H1 (cell line): ENCODE data around the gene JAKMIP3. TPM values are rescaled to one million over a fixed set of nuclear protein-coding genes. Genes with fewer than 3 reads are reported as not detected.
A peak's percentile ranks its signal among the peaks of the same experiment; 100 is the strongest.

Experiments
- CTCF ChIA-PET: fragments of 300-600 bp; sonication (Branson Sonifier 250); formaldehyde crosslinking; loops from one replicate; lab custom pipeline; 2021; ENCODE audit not compliant: partially characterized antibody; lab: Charles Lee
- POLR2A ChIA-PET: fragments of 300-600 bp; sonication (Branson Sonifier 250); formaldehyde crosslinking; loops from one replicate; lab custom pipeline; 2021; ENCODE audit warnings: inconsistent platforms; ENCODE audit not compliant: partially characterized antibody; lab: Charles Lee
- DNase-seq, 2 experiments: peaks; one replicate each; pipeline versions ENCODE4 v3.0.0 to v3.0.0-alpha.2; 2010 to 2022; ENCODE audit warnings: low spot score in 2 of 2, low read depth in 1 of 2, mixed read lengths in 1 of 2
- FAIRE-seq: peaks from 2 replicates; lab custom pipeline; 2011; peaks lifted over from hg19 to GRCh38; lab: Jason Lieb, UNC
- H2AFZ ChIP-seq: 2 replicates; pipeline ENCODE4 v1.8.1; 2012; ENCODE audit warnings: low read length, inconsistent platforms
- H2AK5ac ChIP-seq: 2 replicates; pipeline ENCODE4 v1.6.1; 2013; ENCODE audit warnings: low read depth, low read length
- H2BK120ac ChIP-seq: replicated peaks from 2 replicates; pipeline ENCODE3; 2013; ENCODE audit warnings: low read depth, low read length, inconsistent platforms
- H2BK12ac ChIP-seq: 2 replicates; pipeline ENCODE4 v1.6.1; 2013; ENCODE audit warnings: low read depth, low read length
- H2BK15ac ChIP-seq: 2 replicates; pipeline ENCODE4 v1.6.1; 2013; ENCODE audit warnings: low read length
- H2BK20ac ChIP-seq: 2 replicates; pipeline ENCODE4 v1.6.1; 2013; ENCODE audit warnings: low read length
- H2BK5ac ChIP-seq: 2 replicates; pipeline ENCODE4 v1.6.1; 2013; ENCODE audit warnings: low read depth, low read length
- H3K14ac ChIP-seq: 2 replicates; pipeline ENCODE4 v1.6.1; 2013; ENCODE audit warnings: inconsistent platforms; ENCODE audit not compliant: insufficient read length
- H3K18ac ChIP-seq: 2 replicates; pipeline ENCODE4 v1.6.1; 2013; ENCODE audit warnings: low read length; ENCODE audit errors: extremely low read depth
- H3K23ac ChIP-seq: 2 replicates; pipeline ENCODE4 v1.6.1; 2013; ENCODE audit warnings: inconsistent platforms; ENCODE audit not compliant: insufficient read length
- H3K23me2 ChIP-seq: 2 replicates; pipeline ENCODE4 v1.6.1; 2013; ENCODE audit warnings: low read depth, low read length
- H3K27ac ChIP-seq: 2 replicates; pipeline ENCODE4 v1.6.1; 2011; ENCODE audit warnings: low read depth, low read length, inconsistent platforms
- H3K27me3 ChIP-seq, 4 experiments: replicated peaks in 1 of 4; 1 replicate in 1 of 4; 2 replicates in 3 of 4; pipeline versions ENCODE4 v1.6.1 to v1.8.1; 2011 to 2013; ENCODE audit warnings: low read length in 3 of 4, mild to moderate bottlenecking in 3 of 4, inconsistent platforms in 2 of 4, mixed read lengths in 2 of 4, moderate library complexity in 1 of 4; ENCODE audit not compliant: control insufficient read depth in 3 of 4, insufficient read depth in 3 of 4; ENCODE audit errors: extremely low read depth in 1 of 4
- H3K36me3 ChIP-seq, 4 experiments: 2 replicates each; pipeline versions ENCODE4 v1.6.1 to v1.8.1; 2011 to 2013; ENCODE audit warnings: mild to moderate bottlenecking in 4 of 4, low read length in 3 of 4, moderate library complexity in 2 of 4, control low read depth in 1 of 4, inconsistent platforms in 1 of 4; ENCODE audit not compliant: insufficient read depth in 4 of 4, control insufficient read depth in 2 of 4
- H3K4ac ChIP-seq: replicated peaks from 2 replicates; pipeline ENCODE3; 2013; ENCODE audit warnings: low read length, low read depth, mixed read lengths, inconsistent platforms; ENCODE audit not compliant: insufficient read length
- H3K4me1 ChIP-seq, 4 experiments: replicated peaks in 1 of 4; 1 replicate in 1 of 4; 2 replicates in 3 of 4; pipeline versions ENCODE4 v1.6.1 to v1.8.1; 2011 to 2013; ENCODE audit warnings: low read length in 3 of 4, inconsistent platforms in 2 of 4, mixed read lengths in 1 of 4; ENCODE audit not compliant: insufficient read depth in 4 of 4, control insufficient read depth in 3 of 4
- H3K4me2 ChIP-seq, 2 experiments: 2 replicates each; pipeline versions ENCODE4 v1.6.1 to v1.8.1; 2011 to 2013; ENCODE audit warnings: low read depth in 2 of 2, low read length in 2 of 2, control low read depth in 1 of 2, inconsistent platforms in 1 of 2, mild to moderate bottlenecking in 1 of 2; ENCODE audit not compliant: insufficient read depth in 1 of 2
- H3K4me3 ChIP-seq, 4 experiments: fragments of 200-600, 300-600 bp in 1 of 4; sonication (generic), shearing (Covaris generic), sonication (Bioruptor Twin) in 1 of 4; 2 replicates each; pipeline versions ENCODE4 v1.5.1 to v1.8.1; 2011 to 2016; ENCODE audit warnings: low read length in 4 of 4, low read depth in 3 of 4, control low read depth in 2 of 4, inconsistent platforms in 2 of 4, mild to moderate bottlenecking in 2 of 4, mixed read lengths in 1 of 4, moderate library complexity in 1 of 4; ENCODE audit not compliant: insufficient read depth in 2 of 4; ENCODE audit errors: extremely low read depth in 1 of 4
- H3K56ac ChIP-seq: replicated peaks from 2 replicates; pipeline ENCODE3; 2013; ENCODE audit warnings: low read depth, mild to moderate bottlenecking, mixed read lengths, low read length, inconsistent platforms; ENCODE audit not compliant: insufficient read length
- H3K79me1 ChIP-seq: 2 replicates; pipeline ENCODE4 v1.6.1; 2013; ENCODE audit warnings: low read depth, low read length, control low read depth
- H3K79me2 ChIP-seq, 2 experiments: 2 replicates each; pipeline versions ENCODE4 v1.6.1 to v1.8.1; 2012 to 2013; ENCODE audit warnings: low read length in 2 of 2, mild to moderate bottlenecking in 2 of 2, inconsistent platforms in 1 of 2; ENCODE audit not compliant: insufficient read depth in 2 of 2, control insufficient read depth in 1 of 2
- H3K9ac ChIP-seq, 4 experiments: replicated peaks in 1 of 4; 1 replicate in 1 of 4; 2 replicates in 3 of 4; pipeline versions ENCODE4 v1.6.1 to v1.8.1; 2011 to 2013; ENCODE audit warnings: low read depth in 3 of 4, low read length in 3 of 4, control low read depth in 2 of 4, mild to moderate bottlenecking in 2 of 4, moderate library complexity in 2 of 4, inconsistent platforms in 1 of 4; ENCODE audit errors: extremely low read depth in 1 of 4
- H3K9me3 ChIP-seq, 2 experiments: 2 replicates each; pipeline versions ENCODE4 v1.6.1 to v1.8.1; 2012 to 2013; ENCODE audit warnings: mild to moderate bottlenecking in 2 of 2, moderate library complexity in 2 of 2, control low read depth in 1 of 2, inconsistent platforms in 1 of 2, low read depth in 1 of 2, low read length in 1 of 2, mixed read lengths in 1 of 2; ENCODE audit not compliant: insufficient read depth in 2 of 2
- H4K20me1 ChIP-seq, 2 experiments: replicated peaks in 1 of 2; 2 replicates each; pipeline versions ENCODE3 to v1.8.1; 2011 to 2013; ENCODE audit warnings: inconsistent platforms in 2 of 2, low read length in 2 of 2, mild to moderate bottlenecking in 1 of 2; ENCODE audit not compliant: insufficient read depth in 2 of 2, control insufficient read depth in 1 of 2
- H4K5ac ChIP-seq: 2 replicates; pipeline ENCODE4 v1.6.1; 2013; ENCODE audit warnings: low read length, low read depth, mixed read lengths, inconsistent platforms; ENCODE audit not compliant: insufficient read length
- H4K8ac ChIP-seq: 2 replicates; pipeline ENCODE4 v1.8.0; 2013; ENCODE audit warnings: mild to moderate bottlenecking, moderate library complexity, low read length, inconsistent platforms; ENCODE audit not compliant: insufficient read depth; ENCODE audit errors: extremely low read depth
- H4K91ac ChIP-seq: replicated peaks from 2 replicates; pipeline ENCODE3; 2013; ENCODE audit warnings: low read length, mixed read lengths, inconsistent platforms; ENCODE audit not compliant: insufficient read length
- GABPA ChIP-seq: IDR thresholded peaks from 2 replicates; pipeline ENCODE4 v1.6.1; 2011; ENCODE audit warnings: mild to moderate bottlenecking, low read length, moderate library complexity, borderline replicate concordance; ENCODE audit not compliant: insufficient read depth
- JUN ChIP-seq: IDR thresholded peaks from 2 replicates; pipeline ENCODE4 v1.6.1; 2011; ENCODE audit warnings: low read depth, mild to moderate bottlenecking, improper control_type of control experiment, low read length
- NRF1 ChIP-seq: IDR thresholded peaks from 2 replicates; pipeline ENCODE4 v1.6.1; 2011; ENCODE audit warnings: mild to moderate bottlenecking, low read depth, low read length, improper control_type of control experiment
- WGBS, 2 experiments: shearing (Covaris generic) in 1 of 2; methylation state at CpG; one replicate each; pipeline versions ENCODE4 v1.1.6 to v1.1.7; 2013 to 2015; ENCODE audit warnings: low lambda C conversion rate in 2 of 2, mixed read lengths in 2 of 2, inconsistent platforms in 1 of 2, low coverage in 1 of 2, missing lambda C conversion rate in 1 of 2; ENCODE audit not compliant: insufficient replicate concordance in 2 of 2, insufficient coverage in 1 of 2, insufficient read length in 1 of 2; ENCODE audit errors: extremely low coverage in 1 of 2, missing lambda C conversion rate in 1 of 2; 5-methylcytosine and 5-hydroxymethylcytosine counted together
- polyA plus RNA-seq, 7 experiments: library from polyadenylated mRNA; depleted of rRNA in 3 of 7; stranded (reverse) in 5 of 7; unstranded in 2 of 7; fragments of >200 nt in 5 of 7; fragments of 200-250 nt in 2 of 7; gene quantifications; 1 replicate in 5 of 7; 2 replicates in 1 of 7; 4 replicates in 1 of 7; pipeline versions ENCODE4 v1.2.1 to v1.2.3, GENCODE V29; 2011 to 2013; ENCODE audit warnings: missing spikeins in 2 of 7, mixed read lengths in 2 of 7
- total RNA-seq: library from RNA; stranded (reverse); fragmentation: NEBNext Ultra II Directional; extraction: Animal tissue kit (Norgen Biotek cat#: 25700); gene quantifications from 2 replicates; pipeline ENCODE4 v1.2.1, GENCODE V29; 2021

JAKMIP3 gene
- total and polyA plus RNA-seq, 2 of the 8 experiments (the other 6 are each of a cell fraction or from before 2014, with no cell fraction given): 0.83 to 0.91 TPM

GRCh38 chr10:132045324-132045723 is 20.4 kb upstream of the JAKMIP3 start:
- Histone ChIP-seq H3K14ac (no peak overlapping the region), H4K8ac (no peak overlapping the region), H3K79me1 (no peaks in the 10 kb centered on the region), H3K4me2 (no peak overlapping the region), H2BK20ac (no peak overlapping the region)
- CTCF ChIA-PET: interaction anchor here (0.6 to 6.8 kb wide), 7 partner anchors 8 to 256 kb away, joined by 3 to 39 read pairs (median 3); no protein-coding TSS in a partner anchor
- TF ChIP-seq JUN: no peak
- no peak for TF ChIP-seq GABPA
- no peak for TF ChIP-seq NRF1
- TF ChIP-seq, all 59 proteins: peak for 0
- Histone ChIP-seq H3K18ac (no peak overlapping the region), H3K9ac (no peak overlapping the region), H2BK15ac (no peak overlapping the region), H2AK5ac (peak overlapping the region; percentile 84; the same call in 1 of the 2 replicates), H3K4me1 (peaks cover 6 to 9% (median 8%) of the 10 kb centered on the region in 4 experiments; a peak in 6 of 7 replicates), H3K9me3 (no peaks in the 10 kb centered on the region), H3K23me2 (no peaks in the 10 kb centered on the region), H3K36me3 (no peaks in the 10 kb centered on the region), H2AFZ (no peak overlapping the region), H3K4me3 (no peak overlapping the region), H3K27me3 (no peaks in the 10 kb centered on the region), H4K5ac (no peak overlapping the region), H4K20me1 (peaks cover 0 to 1% of the 10 kb centered on the region in 2 experiments), H3K23ac (no peak overlapping the region), H3K79me2 (no peaks in the 10 kb centered on the region), H2BK12ac (no peak overlapping the region), H3K4ac (no peak overlapping the region), H3K27ac (no peak overlapping the region), H3K56ac (no peak overlapping the region), H2BK5ac (no peak overlapping the region), H2BK120ac (no peak overlapping the region), H4K91ac (no peak overlapping the region)
- no peak for DNase-seq
- POLR2A ChIA-PET: interaction anchor here (0.6 kb wide), 1 partner anchor 44 kb away, joined by 3 read pairs; no protein-coding TSS in a partner anchor
- FAIRE-seq: no peak
- 99% methylated on average over 9 of the region's 9 CpGs; no CpG with 5 or more reads in 1 of the 2 experiments for WGBS, 2 experiments
